HG03439 (cell line): ENCODE data around the gene MCL1.
"Not testable (repeated sequence)": the region's sequence is repeated elsewhere in the genome, so short reads cannot be mapped to it uniquely, and the experiment has no call there.

Experiments used
- ATAC-seq: cut with Tn5 transposase; IDR thresholded peaks from one replicate; pipeline ENCODE4 v1.9.1; 2021; ENCODE audit warnings: mild to moderate bottlenecking, moderate library complexity; ENCODE audit not compliant: unreplicated experiment

The MCL1 gene

DNA sequence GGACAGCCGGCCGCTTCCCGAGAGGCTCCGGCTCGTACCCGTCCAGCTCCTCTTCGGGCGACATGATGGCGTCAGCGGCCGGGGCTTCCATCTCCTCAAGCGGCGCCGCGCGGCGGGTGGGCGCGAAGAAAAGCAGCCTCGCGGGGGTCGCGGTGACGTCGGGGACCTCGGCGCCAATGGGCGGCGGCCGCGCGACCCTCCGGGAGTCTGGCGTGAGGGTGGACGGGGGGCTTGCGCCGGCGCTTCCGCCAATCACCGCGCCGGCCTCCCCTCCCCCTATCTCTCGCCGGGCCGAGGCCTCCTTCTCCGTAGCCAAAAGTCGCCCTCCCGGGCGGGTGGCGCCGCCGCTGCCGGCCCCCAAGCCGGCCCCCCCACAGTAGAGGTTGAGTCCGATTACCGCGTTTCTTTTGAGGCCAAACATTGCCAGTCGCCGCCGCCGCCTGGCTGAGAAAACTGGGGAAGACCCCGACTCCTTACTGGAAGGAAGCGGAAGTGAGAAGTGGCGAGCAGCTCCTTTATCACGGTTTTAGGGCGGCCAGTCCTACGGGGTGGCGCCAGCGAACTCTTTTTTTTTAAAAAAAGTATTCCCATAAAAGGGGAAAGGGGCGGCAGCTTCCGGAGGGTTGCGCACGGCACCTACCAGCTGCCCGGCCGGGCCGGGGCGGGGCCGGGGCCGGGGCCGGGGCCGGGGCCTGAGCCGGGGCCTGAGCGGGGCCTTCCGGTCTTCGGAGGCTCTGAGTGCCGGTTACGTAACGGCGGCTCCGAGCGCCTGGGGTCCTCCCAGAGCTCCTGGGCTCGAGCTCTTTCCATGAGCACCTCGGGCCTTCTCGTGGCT, at the start of gene MCL1:
Gene MCL1, minus strand, starts transcription at position 501 of the 835 bp plus-strand sequence. Its CDS starts 80 bp downstream, at position 421.
- ATAC-seq: peak; percentile 88

DNA sequence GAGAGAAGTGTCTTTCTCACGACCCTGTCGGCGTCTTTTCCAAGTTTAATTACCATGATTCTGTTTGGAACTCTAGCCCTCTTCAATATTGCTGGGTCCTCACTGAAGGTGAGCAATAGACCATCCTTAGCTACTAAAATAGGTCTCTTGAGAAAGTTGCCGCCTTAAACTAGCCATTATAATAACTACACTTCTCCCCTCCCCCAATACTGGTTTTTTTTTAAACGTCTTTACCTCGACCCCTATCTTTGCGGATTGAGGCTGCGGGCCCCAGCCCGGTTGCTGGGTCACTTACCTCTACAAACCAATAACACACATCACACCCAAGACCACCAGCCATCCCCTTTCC, 49.3 kb upstream of the MCL1 start:
- ATAC-seq: no peak

DNA sequence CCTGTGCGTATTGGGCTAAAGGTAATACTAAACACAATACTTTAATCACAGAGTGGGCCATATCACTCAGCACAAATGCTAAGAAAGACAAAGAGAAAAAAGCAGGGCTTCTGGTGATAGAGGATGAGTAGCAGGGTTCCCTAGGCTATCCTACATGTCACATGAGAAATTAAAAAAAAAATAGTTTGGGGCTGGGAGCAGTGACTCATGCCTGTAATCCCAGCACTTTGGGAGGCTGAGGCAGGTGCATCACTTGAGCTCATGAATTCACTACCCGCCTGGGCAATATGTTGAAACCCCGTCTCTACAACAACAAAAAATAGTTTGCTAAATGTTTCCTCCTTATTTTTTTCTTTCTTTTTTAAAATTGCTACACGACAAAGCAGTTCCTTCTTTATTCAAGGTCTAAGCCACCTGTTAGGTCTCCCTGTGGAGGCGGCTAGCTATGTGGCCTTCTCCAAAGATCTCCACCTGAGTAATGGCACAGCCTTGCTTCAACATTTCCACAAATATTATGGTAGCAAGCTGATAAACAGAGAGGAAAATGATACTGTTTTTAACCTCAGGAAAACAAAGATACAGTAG, 48.5 kb upstream of the MCL1 start:
- no peak for ATAC-seq

DNA sequence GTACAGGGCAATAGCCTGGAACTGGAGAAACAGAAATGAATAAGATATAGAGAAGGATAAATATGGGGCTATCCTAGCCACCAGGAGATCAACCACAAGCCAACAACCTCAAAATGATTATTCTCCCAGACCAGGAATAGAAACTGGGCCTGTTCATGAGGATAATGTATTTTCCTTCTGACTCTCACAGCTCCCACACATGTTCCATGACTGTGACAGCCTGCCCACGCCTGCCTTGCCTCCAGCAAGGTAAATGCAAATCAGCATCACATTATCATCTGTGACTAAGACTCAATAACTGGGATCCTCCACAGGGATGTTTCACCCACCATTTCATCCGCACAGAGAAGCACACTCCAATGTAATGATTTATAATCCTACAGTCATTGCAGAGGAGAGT, 46.7 kb upstream of the MCL1 start:
- ATAC-seq: no peak

DNA sequence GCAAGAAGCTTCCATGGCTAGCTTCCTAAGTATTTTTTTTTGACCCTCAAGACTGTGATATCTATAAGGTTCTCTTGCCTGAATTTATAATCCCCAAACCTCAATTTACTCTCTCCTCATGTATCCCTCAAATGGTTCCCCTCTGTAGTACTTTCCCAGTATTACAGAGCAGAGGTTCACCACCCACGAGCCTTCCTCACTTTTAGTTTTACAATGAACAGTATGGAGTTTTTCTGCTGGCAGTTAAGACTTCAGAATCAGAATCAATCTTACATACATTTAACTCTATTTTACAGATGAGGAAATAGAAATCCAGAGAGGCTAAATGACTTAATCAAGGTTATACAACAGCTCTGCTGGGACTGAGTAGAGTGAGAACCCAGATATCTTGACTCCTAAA, 45.1 kb upstream of the MCL1 start:
- not testable (repeated sequence) for ATAC-seq

DNA sequence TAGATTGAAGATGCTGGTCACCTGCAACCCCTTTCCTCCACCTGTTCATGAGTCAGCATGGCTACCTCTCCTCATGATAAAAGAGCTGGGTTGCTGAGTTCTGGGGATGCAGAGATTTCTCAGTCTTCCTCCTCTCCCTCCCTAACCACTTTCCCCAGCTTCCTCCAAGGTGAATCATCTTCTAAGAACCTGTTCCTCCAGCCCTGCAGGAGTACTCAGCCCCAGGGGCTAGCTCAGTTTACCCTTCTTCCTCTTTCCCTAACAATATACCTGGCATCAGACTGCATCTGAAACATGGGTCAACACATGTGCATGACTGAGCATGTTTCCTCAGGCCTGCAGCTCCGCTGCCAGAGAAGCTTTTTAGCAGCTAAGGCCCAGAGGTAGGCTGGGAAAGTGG, 44.7 kb upstream of the MCL1 start:
- ATAC-seq: not testable (repeated sequence)

DNA sequence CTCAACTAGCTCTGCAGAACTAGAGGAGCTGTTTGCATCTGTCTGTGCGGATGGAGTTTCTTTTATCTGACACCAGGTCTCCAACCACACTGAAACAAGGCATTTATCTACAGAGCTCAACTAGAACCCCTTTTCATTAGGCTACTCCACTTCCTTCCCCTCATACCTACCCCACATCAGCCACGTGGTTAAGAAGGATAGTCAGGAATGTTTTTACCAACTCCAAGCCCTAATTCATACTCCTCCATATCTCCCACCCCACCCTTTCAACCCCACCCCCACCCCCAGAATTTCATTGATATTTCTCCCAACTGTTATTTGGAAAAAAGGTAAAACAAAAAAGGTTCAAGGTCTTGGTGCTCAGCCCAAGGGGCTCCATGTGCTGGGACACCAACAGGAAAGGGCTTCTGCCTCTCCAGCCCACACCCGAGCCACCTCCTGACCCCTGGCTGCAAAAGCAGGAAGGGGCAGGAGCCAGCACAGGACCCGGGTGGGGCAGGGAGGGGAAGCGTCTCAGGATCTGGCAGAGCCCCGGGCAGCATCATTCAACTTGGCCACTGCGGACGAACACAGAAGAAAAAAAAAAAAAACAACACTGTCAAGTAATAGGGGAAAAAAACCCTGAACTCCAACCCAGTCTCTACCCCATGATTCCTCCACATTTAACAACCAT, 43.0 kb upstream of the MCL1 start:
- ATAC-seq: no peak

DNA sequence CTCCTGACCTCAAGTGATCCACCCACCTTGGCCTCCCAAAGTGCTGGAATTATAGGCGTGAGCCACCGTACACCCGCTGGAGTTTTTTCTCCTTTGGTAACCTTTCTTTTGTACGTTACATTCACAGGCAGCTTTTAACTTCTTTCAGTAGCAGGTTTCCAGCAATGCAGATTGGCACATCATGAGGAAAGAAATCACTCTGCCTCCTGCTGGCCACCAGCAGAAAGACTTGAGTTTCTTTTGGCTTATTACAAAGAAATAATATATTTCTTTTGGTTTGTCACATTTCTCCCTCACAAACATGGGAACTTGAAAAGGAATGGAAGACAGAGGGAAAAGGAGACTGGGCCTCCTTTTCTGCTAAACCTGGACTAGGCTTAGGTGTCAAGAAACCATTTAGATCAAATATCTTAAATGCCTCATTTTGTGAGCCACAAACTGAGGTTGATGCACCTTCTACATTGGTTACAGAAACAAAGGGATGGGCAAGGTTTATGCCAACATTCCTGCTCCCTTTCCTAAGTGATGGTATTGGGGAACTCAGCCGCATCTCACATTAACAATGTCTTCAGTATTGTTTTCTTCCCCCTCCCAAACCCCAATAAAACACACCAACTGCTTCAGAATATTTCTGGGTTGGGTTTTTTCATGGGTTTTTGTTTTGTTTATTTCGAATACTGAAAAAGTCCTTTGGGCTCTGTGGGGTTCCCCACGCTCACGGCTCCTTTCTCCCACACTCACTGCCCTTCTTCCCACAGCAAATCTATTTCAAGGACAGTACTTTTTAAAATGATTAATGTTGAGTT, 42.3 kb upstream of the MCL1 start:
- ATAC-seq: no peak

DNA sequence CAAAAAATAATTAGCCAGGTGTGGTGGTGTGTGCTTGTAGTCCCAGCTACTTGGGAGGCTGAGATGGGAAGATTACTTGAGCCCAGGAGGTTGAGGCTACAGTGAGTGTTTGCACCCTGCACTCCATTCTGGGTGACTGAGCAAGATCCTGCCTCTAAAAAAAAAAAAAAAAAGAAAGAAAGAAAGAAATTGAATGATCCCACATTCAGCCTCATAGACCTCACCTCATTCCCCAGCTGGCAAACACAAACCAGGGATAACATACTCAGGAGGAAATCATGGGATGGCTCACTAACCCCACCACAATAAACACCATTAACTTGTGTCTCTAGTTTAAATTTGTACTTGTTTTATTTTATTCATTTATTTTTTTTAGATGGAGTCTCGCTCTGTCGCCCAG, 41.5 kb upstream of the MCL1 start:
- ATAC-seq: no peak

DNA sequence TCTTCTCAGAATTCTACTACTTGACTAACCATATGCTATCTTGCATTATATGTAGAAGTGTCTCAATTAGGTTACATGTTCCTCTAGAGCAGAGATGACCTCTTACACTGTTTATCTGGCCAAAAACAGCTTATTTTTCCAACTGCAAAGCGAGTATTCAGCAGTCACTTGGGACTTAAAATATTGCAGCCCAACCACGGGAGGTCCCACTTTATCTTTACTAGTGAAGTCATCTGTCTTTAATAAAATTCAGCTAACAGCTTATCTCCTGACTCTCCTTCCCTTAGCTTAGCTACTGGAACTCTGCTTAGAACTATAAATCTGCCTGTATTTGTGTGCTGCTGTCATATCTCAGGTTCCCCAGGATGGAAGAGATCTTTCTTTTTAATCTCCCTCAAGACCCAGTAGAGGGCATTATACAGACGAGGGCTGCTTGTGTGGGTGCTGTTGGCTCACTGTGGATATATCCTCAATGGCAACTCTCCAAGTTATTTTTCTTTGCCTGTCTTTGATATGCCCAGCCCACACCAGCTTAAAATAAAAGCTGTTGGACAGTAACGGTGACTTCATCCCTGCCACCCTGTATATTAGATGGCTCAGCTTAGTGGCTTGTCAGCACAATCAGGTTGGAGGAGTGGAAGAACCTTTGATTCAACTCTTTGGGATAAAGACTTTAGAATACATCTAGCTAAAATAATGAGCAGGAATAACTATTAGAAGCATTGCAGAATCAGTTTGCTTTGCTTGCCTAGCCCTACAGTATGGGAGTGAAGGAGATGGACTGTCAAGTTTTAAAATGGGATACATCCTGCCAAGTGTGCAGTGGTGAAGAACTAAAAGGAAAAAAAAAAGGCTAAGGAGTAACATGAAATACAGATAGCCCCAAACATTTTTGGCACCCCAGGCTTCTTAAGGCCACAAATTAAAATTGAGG, 40.4 kb upstream of the MCL1 start:
- ATAC-seq: no peak

DNA sequence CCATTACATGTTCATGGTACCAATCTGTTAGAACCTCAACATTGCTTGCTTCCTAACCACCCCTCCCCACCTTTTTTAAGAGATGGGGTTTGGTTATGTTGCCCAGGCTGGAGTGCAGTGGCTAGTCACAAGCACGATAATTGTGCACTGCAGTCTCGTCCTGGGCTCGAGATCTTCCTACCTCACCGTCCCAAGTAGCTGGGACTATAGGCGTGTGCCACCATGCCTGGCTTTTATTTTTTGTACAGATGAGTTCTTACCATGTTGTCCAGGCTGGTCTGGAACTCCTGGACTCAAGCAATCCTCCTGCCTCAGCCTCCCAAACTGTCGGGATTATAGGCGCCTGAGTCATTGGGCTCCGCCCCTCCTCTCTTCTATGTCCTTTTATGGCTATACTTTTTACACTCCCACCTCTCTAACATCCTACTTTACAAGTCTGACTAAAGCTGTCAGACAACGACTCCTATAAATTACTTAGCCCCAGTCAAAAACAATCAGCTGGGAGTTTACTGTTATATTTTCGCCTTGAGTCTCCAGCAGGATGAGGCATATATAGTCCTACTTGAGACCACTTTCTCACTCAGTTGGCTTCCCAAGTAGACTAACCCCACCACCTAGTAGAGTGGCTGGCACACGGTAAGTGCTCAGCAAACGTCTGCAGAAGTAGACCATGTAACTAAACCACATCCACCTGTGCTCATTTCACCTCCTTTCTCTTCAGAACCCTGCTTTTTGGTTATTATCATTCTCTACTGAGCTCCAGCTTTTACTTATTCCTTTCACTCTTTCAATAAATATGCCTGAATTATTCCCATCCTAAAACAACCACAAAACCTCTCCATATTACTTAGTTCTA, 36.2 kb upstream of the MCL1 start:
- no peak for ATAC-seq

DNA sequence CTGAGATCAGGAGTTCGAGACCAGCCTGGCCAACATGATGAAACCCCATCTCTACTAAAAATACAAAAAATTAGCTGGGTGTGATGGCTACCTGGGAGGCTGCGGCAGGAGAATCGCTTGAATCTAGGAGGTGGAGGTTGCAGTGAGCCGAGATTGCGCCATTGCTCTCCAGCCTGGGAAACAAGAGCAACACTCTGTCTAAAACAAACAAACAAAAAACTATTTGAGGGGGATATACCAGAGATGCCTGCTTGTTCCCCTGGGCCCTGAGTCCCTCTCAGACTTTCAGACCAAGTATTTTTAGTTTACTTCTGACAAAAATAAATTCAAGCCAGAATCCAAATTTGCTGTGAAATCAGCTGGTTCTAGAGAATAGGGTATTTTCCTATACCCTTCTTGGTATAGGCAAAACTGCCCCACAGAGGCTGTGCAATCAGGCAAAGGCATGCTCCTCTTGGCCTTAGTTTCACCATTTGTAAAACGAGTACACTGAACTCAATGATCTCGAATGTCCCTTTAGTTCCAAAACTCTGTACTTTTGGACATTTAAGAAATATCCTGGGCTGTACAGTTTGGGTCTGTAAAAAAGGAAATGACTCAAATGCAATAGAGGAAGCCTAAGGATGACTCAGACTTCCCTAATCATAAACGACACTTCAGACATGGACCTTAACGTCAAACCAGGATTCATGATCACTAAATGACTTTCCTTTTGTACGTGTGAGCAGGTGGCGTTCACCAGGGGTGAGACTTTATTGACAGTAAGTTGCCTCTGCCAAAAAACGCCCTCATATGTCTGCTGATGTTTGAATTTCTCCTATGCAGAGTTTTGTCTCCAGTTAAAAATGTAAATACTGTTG, 33.9 kb upstream of the MCL1 start:
- ATAC-seq: peak; percentile 35

DNA sequence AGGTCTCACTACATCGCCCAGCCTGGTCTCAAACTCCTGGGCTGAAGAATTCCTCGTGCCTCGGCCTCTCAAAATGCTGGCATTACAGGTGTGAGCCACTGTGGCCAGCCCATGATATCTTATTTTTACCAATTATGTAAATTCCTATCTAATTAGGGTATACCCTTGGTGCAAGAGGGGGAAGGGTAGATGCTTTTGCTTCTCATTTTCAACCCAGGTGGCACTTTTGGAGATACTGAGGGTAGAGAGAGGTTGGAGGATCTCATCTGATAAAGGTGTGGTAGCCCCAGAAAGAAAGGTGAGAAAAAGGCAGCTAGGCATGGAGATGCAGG, 32.6 kb upstream of the MCL1 start:
- ATAC-seq: peak; percentile 20

DNA sequence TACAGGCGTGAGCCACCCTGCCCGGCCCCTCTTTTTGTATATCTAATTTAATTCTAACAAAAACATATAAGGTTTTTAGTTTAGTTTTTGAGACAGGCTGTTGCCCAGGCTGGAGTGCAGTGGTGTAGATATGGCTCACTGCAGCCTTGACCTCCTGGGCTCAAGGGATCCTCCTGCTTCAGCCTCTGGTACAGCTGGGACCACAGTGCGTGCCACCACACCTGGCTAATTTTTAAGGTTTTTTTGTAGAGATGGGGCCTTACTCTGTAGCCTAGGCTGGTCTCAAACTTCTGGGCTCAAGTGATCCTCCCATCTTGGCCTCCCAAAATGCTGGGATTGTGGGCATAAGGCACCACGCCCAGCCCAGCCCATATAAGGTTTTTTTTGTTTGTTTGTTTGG, 31.2 kb upstream of the MCL1 start:
- no peak for ATAC-seq

DNA sequence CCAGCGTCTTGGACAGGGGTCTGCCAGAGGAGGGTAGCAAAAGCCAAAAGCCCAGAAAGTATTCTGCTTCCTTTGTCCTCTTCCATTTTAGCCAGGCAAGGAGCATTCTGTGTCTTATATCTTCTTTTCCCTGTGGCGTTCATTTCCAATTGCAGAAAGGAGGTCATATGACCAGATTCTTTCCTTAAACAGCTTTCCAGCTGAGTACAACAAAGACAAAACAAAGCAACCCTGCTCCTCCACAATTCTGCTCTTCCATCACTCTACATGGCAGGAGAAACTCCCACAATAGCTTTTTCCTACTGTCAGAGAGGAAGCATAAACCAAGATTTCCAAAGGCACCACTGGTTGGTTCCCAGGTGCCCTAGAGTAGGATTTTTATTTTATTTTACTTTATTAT, 30.3 kb upstream of the MCL1 start:
- no peak for ATAC-seq

DNA sequence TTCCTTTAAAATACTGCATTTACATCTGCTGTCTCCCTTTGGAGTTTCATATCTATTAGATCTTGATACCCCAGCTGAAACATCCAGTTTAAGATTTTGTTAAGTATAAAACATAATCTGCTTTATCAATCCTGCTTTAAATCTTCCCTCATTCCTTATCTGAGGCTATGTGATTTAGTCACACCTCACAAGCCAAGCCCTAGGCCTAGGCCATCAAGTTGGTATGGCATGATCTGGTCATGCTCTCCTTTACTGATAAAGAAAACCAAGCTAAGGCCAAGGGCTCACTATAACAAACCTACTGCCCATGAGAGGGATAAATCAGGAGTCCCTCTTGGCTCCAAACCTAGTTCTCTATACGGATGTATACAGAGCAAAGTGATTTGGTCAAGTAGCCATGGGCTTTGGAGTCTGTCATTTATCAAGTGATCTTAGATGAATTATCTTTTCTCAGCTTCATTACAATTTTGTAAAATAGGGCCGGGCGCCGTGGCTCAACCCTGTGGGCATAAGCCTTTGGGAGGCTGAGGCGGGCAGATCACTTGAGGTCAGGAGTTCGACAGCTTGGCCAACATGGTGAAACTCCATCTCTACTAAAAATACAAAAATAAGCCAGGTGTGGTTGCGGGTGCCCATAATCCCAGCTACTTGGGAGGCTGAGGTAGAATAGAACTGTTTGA, 27.2 kb upstream of the MCL1 start:
- no peak for ATAC-seq

DNA sequence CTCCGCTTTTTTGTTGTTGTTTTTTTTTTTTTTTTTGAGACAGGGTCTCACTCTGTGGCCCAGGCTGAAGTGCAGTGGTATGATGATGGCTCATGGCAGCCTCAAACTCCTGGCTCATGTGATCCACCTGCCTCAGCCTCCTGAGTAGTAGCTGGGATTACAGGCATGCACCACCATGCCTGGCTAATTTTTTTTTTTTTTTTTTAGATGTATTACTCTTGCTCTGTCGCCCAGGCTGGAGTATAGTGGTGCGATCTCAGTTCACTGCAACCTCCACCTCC, 26.0 kb upstream of the MCL1 start:
- not testable (repeated sequence) for ATAC-seq

DNA sequence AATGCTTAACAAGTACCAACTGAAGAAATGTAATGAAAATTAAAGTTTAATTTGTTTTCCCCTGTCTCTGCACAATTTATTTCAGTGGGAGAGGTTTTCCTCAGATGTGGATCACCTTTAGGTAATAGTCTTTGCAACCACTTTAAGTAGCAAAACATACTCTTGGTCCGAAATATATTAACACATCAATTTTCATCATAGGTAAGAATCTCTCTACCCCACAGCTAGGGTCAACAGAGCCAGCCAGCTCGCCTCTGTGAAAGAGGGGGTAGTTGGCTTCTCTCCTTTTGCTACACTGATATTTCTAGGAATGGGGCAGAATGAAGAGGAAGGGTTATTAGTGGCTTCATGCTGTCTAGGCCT, 24.8 kb upstream of the MCL1 start:
- no peak for ATAC-seq
